RWPE1 (cell line): ENCODE measurements around the gene IP6K3.

Experiments
- CTCF ChIA-PET: fragments of 350-600 bp; sonication (Branson Sonifier 250); formaldehyde crosslinking; extraction: SDS; loops from one replicate; lab custom pipeline; 2021; lab: Yijun Ruan, JAX
- POLR2A ChIA-PET: fragments of 400-600 bp; formaldehyde crosslinking; extraction: SDS; loops from one replicate; lab custom pipeline; 2020; ENCODE audit warnings: antibody characterized with exemption; ENCODE audit not compliant: low non-redundant PET; lab: Yijun Ruan, JAX
- DNase-seq: peaks from one replicate; pipeline ENCODE4 v3.0.0; 2012; ENCODE audit warnings: low spot score
- H3K27ac ChIP-seq: fragments of 450-650 bp; 2 replicates; pipeline ENCODE4 v1.5.1; 2017
- TF ChIP-seq, protein P1 (sequence below): fragments of 450-650 bp; conservative IDR thresholded peaks from 2 replicates; pipeline ENCODE4 v1.5.1; 2017; ENCODE audit warnings: low read depth, mild to moderate bottlenecking

IP6K3 gene

DNA sequence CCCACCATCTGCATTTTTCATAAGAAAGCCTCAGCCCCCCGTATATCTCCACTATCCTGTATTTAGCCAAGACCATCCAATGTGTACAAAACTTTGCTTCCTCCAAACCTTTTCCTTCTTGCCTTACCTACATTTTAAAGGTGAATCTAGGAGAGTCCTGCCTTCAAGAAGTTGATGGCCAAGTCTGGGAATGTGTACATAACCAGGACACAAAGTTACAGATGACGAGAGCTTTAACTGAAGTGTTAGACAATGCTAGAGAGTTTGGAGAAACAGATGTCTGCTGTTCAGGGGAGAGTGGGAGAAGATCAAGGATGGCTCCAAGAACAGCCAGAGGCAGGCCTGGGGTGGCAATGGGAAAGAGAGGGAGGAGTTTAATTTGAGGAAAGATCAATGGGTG, 32.9 kb downstream of the IP6K3 start:
- TF ChIP-seq, protein P1, sequence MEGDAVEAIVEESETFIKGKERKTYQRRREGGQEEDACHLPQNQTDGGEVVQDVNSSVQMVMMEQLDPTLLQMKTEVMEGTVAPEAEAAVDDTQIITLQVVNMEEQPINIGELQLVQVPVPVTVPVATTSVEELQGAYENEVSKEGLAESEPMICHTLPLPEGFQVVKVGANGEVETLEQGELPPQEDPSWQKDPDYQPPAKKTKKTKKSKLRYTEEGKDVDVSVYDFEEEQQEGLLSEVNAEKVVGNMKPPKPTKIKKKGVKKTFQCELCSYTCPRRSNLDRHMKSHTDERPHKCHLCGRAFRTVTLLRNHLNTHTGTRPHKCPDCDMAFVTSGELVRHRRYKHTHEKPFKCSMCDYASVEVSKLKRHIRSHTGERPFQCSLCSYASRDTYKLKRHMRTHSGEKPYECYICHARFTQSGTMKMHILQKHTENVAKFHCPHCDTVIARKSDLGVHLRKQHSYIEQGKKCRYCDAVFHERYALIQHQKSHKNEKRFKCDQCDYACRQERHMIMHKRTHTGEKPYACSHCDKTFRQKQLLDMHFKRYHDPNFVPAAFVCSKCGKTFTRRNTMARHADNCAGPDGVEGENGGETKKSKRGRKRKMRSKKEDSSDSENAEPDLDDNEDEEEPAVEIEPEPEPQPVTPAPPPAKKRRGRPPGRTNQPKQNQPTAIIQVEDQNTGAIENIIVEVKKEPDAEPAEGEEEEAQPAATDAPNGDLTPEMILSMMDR = no peak
- ChIA-PET POLR2A (no interaction called here), CTCF (interaction anchor here (1.4 kb wide), 1 partner anchor 30 kb away, joined by 12 read pairs; no protein-coding TSS in a partner anchor)
- H3K27ac ChIP-seq = no peak overlapping the region
- DNase-seq = no peak

DNA sequence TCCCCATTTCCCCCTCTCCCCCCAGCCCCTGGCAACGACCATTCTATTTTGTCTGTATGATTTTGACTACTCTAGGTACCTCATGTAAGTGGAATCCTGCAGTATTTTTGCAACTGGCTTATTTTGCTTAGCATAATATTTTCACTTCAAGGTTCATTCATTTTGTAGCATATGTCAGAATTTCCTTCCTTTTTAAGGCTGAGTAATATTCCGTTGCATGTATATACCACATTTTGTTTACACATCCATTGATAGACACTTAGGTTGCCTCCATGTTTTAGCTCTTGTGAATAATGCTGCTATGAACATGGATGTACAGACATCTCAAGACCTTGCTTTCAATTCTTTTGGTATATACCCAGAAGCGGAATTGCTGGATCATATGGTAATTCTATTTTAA, 33.8 kb downstream of the IP6K3 start:
- TF ChIP-seq, protein P1 = no peak
- no peak overlapping the region for H3K27ac ChIP-seq
- no peak for DNase-seq
- CTCF ChIA-PET = no interaction called here
- POLR2A ChIA-PET = no interaction called here

DNA sequence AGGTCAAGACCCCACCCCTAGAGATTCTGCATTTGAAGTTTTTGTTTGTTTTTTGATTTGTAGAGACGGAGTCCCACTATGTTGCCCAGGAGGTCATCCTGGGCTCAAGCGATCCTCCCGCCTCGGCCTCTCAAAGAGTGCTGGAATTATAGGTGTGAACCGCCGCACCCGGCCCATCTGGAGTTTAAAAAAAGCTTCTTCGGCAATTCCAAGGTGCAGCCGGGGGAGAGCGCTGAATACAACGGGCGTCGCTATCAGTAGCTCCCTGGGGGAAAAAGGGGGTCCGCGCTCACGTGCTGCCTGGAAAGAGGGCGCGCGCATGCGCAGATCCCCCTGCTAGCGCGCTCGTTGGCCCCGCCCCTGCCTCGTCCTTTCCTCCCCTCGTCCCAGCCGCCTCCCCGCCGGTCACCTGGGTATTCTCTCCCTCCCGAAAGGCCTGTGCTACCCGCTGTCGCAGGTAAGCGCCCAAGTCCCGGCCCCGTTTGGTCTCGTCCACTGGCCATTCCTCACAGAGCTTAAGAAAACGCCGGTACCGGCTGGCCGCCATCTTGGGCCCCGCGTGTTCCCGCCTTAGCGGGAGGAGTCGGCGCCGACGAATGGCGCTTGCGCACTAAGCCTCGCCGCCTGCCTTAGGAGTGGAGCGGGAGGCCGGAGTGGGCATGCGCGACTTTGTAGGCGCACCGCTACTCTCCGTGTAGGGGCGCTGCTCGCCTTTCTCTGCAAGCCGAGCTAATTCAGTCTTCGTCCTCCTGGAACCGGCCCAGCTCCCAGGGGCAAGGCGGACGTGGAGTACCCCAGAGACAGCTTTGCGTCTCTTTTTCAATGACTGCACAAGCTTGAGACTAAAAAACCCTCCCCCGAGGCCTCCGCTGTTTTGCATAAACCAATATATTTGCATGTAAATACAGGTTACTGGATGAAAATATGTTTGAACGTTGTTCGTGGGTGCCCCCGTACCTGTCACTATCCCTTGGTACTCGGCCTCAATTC, 35.3 kb downstream of the IP6K3 start, which contains the start of gene UQCC2:
TSS of gene UQCC2 (minus strand) at position 561 of the 990 bp plus-strand sequence. CDS start at position 547, 14 bp downstream.
- peak within 1 kb of the TSS; percentile 91 for H3K27ac ChIP-seq
- POLR2A ChIA-PET = interaction anchor here (0.5 to 1.0 kb wide), 3 partner anchors 58 to 121 kb away, joined by 3 to 4 read pairs (median 3); no protein-coding TSS in a partner anchor
- TF ChIP-seq, protein P1 = peak; percentile 87
- peak; percentile 98 for DNase-seq
- CTCF ChIA-PET = interaction anchor here (0.5 to 1.9 kb wide), 27 partner anchors 11 to 530 kb away, joined by 3 to 40 read pairs (median 4); partner anchors contain the start of genes BAK1 and IP6K3

DNA sequence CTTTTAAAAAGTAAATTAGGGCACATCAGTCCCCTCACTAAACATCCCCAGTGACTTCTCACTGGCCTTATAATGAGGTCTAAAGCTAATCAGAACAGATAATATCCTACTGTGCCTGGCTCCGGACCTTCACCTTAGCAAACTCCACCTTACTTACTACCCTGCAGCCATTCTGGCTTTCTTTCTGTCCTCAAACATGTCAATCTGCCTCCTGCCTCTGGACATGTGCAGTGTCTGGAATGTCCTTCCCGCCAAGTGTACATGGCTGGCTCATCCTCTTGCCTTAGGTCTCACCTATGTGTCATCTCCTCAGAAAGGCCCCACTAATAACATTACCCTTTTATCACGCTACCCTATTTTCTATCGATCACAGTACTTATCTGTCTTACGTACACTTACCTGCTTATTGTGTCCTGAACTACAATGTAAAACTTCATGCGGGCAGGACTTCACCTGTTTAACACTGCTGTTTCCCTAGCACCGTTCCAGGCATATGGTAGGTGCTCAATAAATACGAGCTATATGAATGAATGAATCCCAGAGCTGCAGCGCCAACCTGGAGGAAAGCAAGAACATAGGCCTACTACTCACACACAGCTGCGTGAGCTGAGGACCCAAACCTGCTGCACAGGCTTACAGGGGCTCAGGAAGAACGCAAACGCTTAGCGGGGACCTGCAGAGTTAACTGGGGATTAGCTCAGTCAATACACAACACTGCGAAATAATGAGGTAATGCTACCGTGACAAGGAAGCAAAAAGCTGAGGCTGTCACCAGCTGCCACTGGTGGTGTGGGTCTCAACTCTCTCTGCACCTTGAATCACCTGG, 36.2 kb downstream of the IP6K3 start:
- CTCF ChIA-PET = interaction anchor here (0.6 to 1.9 kb wide), 10 partner anchors 9 to 317 kb away, joined by 3 to 40 read pairs (median 5); no protein-coding TSS in a partner anchor
- H3K27ac ChIP-seq = peak overlapping the region; percentile 91
- DNase-seq = no peak
- POLR2A ChIA-PET = interaction anchor here (1.0 kb wide), 1 partner anchor 120 kb away, joined by 3 read pairs; no protein-coding TSS in a partner anchor
- TF ChIP-seq, protein P1 = no peak

DNA sequence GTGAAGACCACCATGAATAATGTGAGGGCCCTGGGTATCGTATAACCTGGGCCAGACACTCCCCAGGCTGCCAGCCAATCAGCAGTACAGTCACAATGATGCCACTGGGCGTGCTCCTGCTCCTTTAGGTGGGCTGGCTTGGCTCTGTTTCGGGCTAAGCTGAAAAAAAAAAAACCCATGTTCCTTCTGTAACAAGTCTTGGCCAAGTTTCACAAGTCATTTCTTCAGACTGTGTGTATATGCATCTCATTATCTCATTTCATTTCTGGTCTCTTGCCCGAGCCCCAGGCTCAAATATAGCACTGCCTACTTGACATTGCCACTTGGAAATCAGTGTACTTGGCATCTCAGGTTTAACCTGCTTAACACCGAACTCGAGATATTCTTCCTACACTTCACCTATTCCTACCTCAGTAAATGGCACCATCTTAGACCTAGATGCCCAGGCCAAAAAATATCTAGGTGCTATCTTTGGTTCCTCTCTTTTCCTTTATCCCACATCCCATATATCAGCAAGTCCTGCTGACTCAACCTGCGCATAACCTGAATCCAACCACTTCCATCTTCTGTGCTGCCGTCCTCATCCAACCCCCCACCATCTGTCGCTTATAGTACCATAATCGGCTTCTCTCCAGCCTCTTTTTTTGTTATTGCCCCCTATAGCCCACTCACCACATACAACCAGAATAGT, 37.0 kb downstream of the IP6K3 start:
- H3K27ac ChIP-seq = no peak overlapping the region
- ChIA-PET POLR2A (no interaction called here), CTCF (interaction anchor here (0.7 to 0.9 kb wide), 3 partner anchors 8 to 359 kb away, joined by 3 to 5 read pairs (median 3); no protein-coding TSS in a partner anchor)
- TF ChIP-seq, protein P1 = no peak
- DNase-seq = no peak
